Common myeloid progenitor, CD34-positive (primary cell): ENCODE measurements around the gene SIGLEC5.

ENCODE experiments used
- CTCF ChIA-PET: fragments of 350-600 bp; sonication (Branson Sonifier 250); formaldehyde crosslinking; loops from one replicate; lab custom pipeline; 2021; ENCODE audit warnings: antibody characterized with exemption; lab: Charles Lee
- POLR2A ChIA-PET: fragments of 350-600 bp; sonication (Branson Sonifier 250); formaldehyde crosslinking; loops from one replicate; lab custom pipeline; 2021; ENCODE audit warnings: antibody characterized with exemption; lab: Charles Lee
- DNase-seq, 3 donors: peaks; one replicate each; pipeline versions ENCODE4 v3.0.0 to v3.0.0-alpha.2; 2013
- H3K27ac ChIP-seq, 2 experiments: 1 replicate in 1 of 2; 2 replicates in 1 of 2; pipeline ENCODE4 v1.7.0; 2013; ENCODE audit warnings: inconsistent platforms in 2 of 2, low read length in 2 of 2, mild to moderate bottlenecking in 2 of 2, low read depth in 1 of 2, moderate library complexity in 1 of 2; ENCODE audit not compliant: severe bottlenecking in 2 of 2, insufficient read depth in 1 of 2, poor library complexity in 1 of 2
- H3K27me3 ChIP-seq, 5 experiments: replicated peaks in 2 of 5; 1 replicate in 3 of 5; 2 replicates in 2 of 5; pipeline versions ENCODE4 v1.6.1 to v1.7.0; 2013; ENCODE audit warnings: low read length in 4 of 5, mild to moderate bottlenecking in 2 of 5, moderate library complexity in 2 of 5, inconsistent platforms in 1 of 5; ENCODE audit not compliant: insufficient read depth in 5 of 5, control insufficient read depth in 4 of 5
- H3K36me3 ChIP-seq, 4 experiments: 1 replicate in 2 of 4; 2 replicates in 2 of 4; pipeline versions ENCODE4 v1.6.1 to v1.7.0; 2013; ENCODE audit warnings: low read length in 3 of 4, control low read depth in 1 of 4, mild to moderate bottlenecking in 1 of 4; ENCODE audit not compliant: control insufficient read depth in 4 of 4, insufficient read depth in 4 of 4
- H3K4me1 ChIP-seq, 4 experiments: 1 replicate in 3 of 4; 2 replicates in 1 of 4; pipeline versions ENCODE4 v1.6.1 to v1.7.1; 2013; ENCODE audit warnings: low read length in 3 of 4, mild to moderate bottlenecking in 3 of 4, control low read depth in 1 of 4, inconsistent platforms in 1 of 4, moderate library complexity in 1 of 4; ENCODE audit not compliant: control insufficient read depth in 4 of 4, insufficient read depth in 4 of 4; ENCODE audit errors: control extremely low read depth in 1 of 4
- H3K4me3 ChIP-seq, 7 experiments: 1 replicate in 4 of 7; 2 replicates in 3 of 7; pipeline versions ENCODE4 v1.5.1 to v1.7.0; 2013; ENCODE audit warnings: mild to moderate bottlenecking in 7 of 7, low read length in 6 of 7, moderate library complexity in 6 of 7, inconsistent platforms in 2 of 7, low read depth in 2 of 7, control low read depth in 1 of 7; ENCODE audit not compliant: insufficient read depth in 4 of 7, control insufficient read depth in 1 of 7; ENCODE audit errors: extremely low read depth in 1 of 7
- H3K9me3 ChIP-seq, 5 experiments: 1 replicate in 4 of 5; 2 replicates in 1 of 5; pipeline versions ENCODE4 v1.6.1 to v1.7.1; 2013; ENCODE audit warnings: low read length in 4 of 5, mild to moderate bottlenecking in 2 of 5, inconsistent platforms in 1 of 5, low read depth in 1 of 5, moderate library complexity in 1 of 5; ENCODE audit not compliant: control insufficient read depth in 4 of 5, insufficient read depth in 2 of 5; ENCODE audit errors: control extremely low read depth in 1 of 5
- WGBS: methylation state at CpG from one replicate; pipeline ENCODE4 v1.1.5; 2013; ENCODE audit not compliant: insufficient coverage; 5-methylcytosine and 5-hydroxymethylcytosine counted together

SIGLEC5 gene

GRCh38 chr19:51663650-51664049 lies 33.4 kb upstream of the SIGLEC5 start:
- H3K27ac ChIP-seq: no peak overlapping the region
- H3K27me3 ChIP-seq: peaks cover 0 to 17% (median 3%) of the 10 kb centered on the region in 5 experiments
- CTCF ChIA-PET: interaction anchor here (1.1 to 1.5 kb wide), 3 partner anchors 15 to 269 kb away, joined by 3 to 4 read pairs (median 3); no protein-coding TSS in a partner anchor
- WGBS: 64% methylated on average over 2 of the region's 3 CpGs
- no peak overlapping the region for H3K4me3 ChIP-seq
- no peaks in the 10 kb centered on the region for H3K36me3 ChIP-seq
- POLR2A ChIA-PET: no interaction called here
- H3K9me3 ChIP-seq: peaks cover 0 to 3% (median 0%) of the 10 kb centered on the region in 5 experiments
- peaks cover 0 to 1% (median 0%) of the 10 kb centered on the region in 4 experiments for H3K4me1 ChIP-seq
- no peak for DNase-seq

DNA sequence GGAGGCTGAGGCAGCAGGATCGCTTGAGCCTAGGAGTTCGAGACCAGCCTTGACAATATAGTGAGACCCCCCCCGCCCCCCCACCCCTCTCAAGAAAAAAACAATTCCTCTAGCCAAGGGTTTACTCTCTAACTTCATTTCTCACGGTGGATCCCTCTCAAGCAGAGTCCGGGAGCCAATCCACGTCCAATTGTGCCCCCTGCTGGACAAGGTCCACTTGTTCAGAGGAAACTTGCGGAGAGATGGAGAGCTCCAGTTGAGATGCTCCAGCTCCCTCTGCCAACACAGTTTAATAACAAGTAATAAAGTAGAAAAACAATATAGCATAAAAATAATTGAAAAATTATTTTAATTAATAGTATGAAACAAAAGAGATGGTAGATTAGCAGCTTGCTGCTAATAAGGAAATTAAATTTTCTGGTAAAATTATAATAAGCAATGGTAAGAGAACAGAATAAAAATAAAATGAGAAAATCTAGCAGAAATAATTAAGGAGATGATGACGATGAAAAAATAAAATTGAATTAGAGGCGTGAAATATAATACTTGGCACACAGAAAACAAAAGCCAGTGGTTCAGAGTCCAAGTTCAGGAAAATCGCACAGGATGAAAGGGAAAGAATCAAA lies 30.9 kb upstream of the SIGLEC5 start:
- ChIA-PET CTCF (interaction anchor here (0.7 to 7.0 kb wide), 20 partner anchors 9 to 322 kb away, joined by 3 to 92 read pairs (median 4); partner anchors contain the start of gene SIGLEC10), POLR2A (no interaction called here)
- Histone ChIP-seq H3K9me3 (peaks cover 0 to 3% (median 0%) of the 10 kb centered on the region in 5 experiments), H3K27me3 (peaks cover 0 to 17% (median 3%) of the 10 kb centered on the region in 5 experiments), H3K4me3 (no peak overlapping the region), H3K4me1 (peaks cover 0 to 12% (median 1%) of the 10 kb centered on the region in 4 experiments), H3K27ac (no peak overlapping the region), H3K36me3 (no peaks in the 10 kb centered on the region)
- peak; percentile 78 to 88 (median 85) for DNase-seq
- 27% methylated on average over 7 of the region's 10 CpGs for WGBS

DNA sequence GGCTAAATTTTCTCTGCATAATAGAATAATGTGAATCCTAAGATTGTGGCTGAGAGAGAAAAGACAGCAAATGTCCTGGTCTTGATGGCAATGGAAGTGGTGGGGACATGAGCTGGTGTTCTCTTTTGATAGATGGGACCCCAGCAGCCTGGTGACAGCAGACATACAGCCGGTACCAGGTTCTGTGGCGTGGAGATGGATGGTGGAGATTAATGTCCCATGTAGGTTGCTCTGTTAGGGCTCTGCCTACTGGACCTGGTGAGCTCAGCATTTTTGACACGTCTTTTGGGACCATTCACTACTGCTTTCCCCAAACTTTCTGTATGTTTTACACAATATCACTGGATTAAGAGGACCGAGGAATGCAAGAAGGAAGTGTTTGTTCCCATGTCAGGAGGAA lies 24.6 kb upstream of the SIGLEC5 start:
- Histone ChIP-seq H3K9me3 (no peaks in the 10 kb centered on the region), H3K4me3 (no peak overlapping the region), H3K27me3 (peaks cover 0 to 11% (median 0%) of the 10 kb centered on the region in 5 experiments), H3K27ac (no peak overlapping the region), H3K36me3 (no peaks in the 10 kb centered on the region), H3K4me1 (peaks cover 0 to 22% (median 3%) of the 10 kb centered on the region in 4 experiments)
- peak in 2 of 3 donors; percentile 42 to 53 for DNase-seq
- POLR2A ChIA-PET: no interaction called here
- CTCF ChIA-PET: interaction anchor here (0.7 to 2.1 kb wide), 6 partner anchors 40 to 233 kb away, joined by 3 to 15 read pairs (median 4); no protein-coding TSS in a partner anchor
- WGBS: no CpG with 5 or more reads among the region's 4 CpGs

- H3K27me3 ChIP-seq: peaks cover 0 to 11% (median 0%) of the 10 kb centered on the region in 5 experiments
- no peaks in the 10 kb centered on the region for H3K9me3 ChIP-seq
- POLR2A ChIA-PET: no interaction called here
- no peaks in the 10 kb centered on the region for H3K36me3 ChIP-seq
- WGBS: 100% methylated on average over 1 of the region's 2 CpGs
- H3K4me3 ChIP-seq: no peak overlapping the region
- CTCF ChIA-PET: interaction anchor here (1.1 to 2.1 kb wide), 7 partner anchors 8 to 185 kb away, joined by 3 to 15 read pairs (median 4); no protein-coding TSS in a partner anchor
- H3K27ac ChIP-seq: no peak overlapping the region
- no peak for DNase-seq
- peaks cover 0 to 17% (median 3%) of the 10 kb centered on the region in 4 experiments for H3K4me1 ChIP-seq
Measured at GRCh38 chr19:51653162-51653561, 23.0 kb upstream of the SIGLEC5 start.

- WGBS: 92% methylated on average over 4 of the region's 4 CpGs
- Histone ChIP-seq H3K36me3 (no peaks in the 10 kb centered on the region), H3K27ac (no peak overlapping the region), H3K27me3 (peaks cover 0 to 11% (median 0%) of the 10 kb centered on the region in 5 experiments), H3K4me3 (no peak overlapping the region), H3K4me1 (peaks cover 0 to 19% (median 3%) of the 10 kb centered on the region in 4 experiments), H3K9me3 (no peaks in the 10 kb centered on the region)
- no peak for DNase-seq
- ChIA-PET POLR2A (interaction anchor here (0.6 kb wide), 1 partner anchor 386 kb away, joined by 3 read pairs; no protein-coding TSS in a partner anchor), CTCF (interaction anchor here (0.7 to 2.0 kb wide), 9 partner anchors 9 to 184 kb away, joined by 3 to 8 read pairs (median 3); no protein-coding TSS in a partner anchor)
Measured at GRCh38 chr19:51652266-51652665, 22.1 kb upstream of the SIGLEC5 start.

- CTCF ChIA-PET: interaction anchor here (0.9 to 2.0 kb wide), 5 partner anchors 10 to 179 kb away, joined by 3 to 8 read pairs (median 5); no protein-coding TSS in a partner anchor
- H3K27ac ChIP-seq: no peak overlapping the region
- no peaks in the 10 kb centered on the region for H3K9me3 ChIP-seq
- no peak overlapping the region for H3K4me3 ChIP-seq
- H3K4me1 ChIP-seq: peaks cover 3 to 19% (median 5%) of the 10 kb centered on the region in 4 experiments
- DNase-seq: peak in 2 of 3 donors; percentile 18 to 19
- WGBS: 90% methylated on average over 3 of the region's 7 CpGs
- POLR2A ChIA-PET: no interaction called here
- no peaks in the 10 kb centered on the region for H3K36me3 ChIP-seq
- H3K27me3 ChIP-seq: peaks cover 0 to 11% (median 0%) of the 10 kb centered on the region in 5 experiments
Measured at GRCh38 chr19:51651216-51651846, 21.1 kb upstream of the SIGLEC5 start.
